ENCODE data around the gene DDIT4L.

DDIT4L gene

DNA sequence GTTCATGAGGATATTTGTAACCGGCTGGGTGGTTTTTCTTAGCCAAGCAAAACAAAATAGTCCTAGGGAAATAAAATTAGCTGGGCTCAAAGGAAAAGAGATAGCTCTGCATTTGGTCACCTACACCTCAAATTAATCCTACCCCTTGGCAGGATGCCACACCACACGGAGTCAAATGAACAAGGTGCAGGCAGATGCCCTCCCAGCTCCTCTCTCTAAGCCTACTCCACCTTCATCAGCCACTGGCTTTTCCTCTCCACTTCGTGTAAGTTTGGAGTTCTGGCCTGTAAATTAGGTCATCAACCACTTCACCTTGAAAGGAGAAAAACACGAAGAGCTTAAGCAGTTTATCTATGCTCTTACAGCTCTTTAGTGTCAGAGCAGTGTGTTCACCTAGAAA is 1.4 kb downstream of the DDIT4L start:
- Histone ChIP-seq H3K9me3 (ENCODE audit: control insufficient read depth, insufficient read depth, low read length) (no peaks in the 10 kb centered on the region), H3K27me3 (ENCODE audit: control insufficient read depth, insufficient read depth, low read length) (peaks cover 38% of the 10 kb centered on the region), H3K4me3 (ENCODE audit: low read depth, low read length) (peak overlapping the region; percentile 84), H3K36me3 (ENCODE audit: control insufficient read depth, insufficient read depth, low read length) (no peaks in the 10 kb centered on the region), H3K27ac (ENCODE audit: low read depth, low read length) (no peak overlapping the region), H3K9ac (ENCODE audit: low read depth, low read length) (no peak overlapping the region), H3K4me1 (ENCODE audit: control insufficient read depth, insufficient read depth, low read length) (peaks cover 39% of the 10 kb centered on the region)

DNA sequence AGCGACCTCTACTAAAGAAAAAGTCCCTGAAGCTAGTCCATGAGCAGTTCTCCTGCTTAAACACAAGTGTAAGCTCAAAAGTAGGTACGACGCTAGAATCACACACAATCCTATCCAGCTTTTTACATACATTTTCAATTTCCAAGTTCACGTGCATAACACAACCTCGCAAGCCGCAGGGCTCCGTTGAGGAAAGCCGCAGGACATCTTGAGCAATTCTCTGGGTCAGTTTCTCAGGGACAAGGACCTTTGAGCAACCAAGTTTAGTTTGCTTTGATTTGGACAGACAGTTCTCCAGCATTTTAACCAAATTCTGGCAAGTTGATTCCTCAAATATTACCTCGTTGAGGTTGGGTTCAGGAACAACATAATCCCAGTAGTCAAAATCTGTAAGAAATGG is 2.5 kb downstream of the DDIT4L start:
- no peaks in the 10 kb centered on the region for H3K36me3 ChIP-seq (ENCODE audit: control insufficient read depth, insufficient read depth, low read length)
- H3K4me3 ChIP-seq (ENCODE audit: low read depth, low read length) = no peak overlapping the region
- H3K9me3 ChIP-seq (ENCODE audit: control insufficient read depth, insufficient read depth, low read length) = no peaks in the 10 kb centered on the region
- H3K9ac ChIP-seq (ENCODE audit: low read depth, low read length) = no peak overlapping the region
- H3K27me3 ChIP-seq (ENCODE audit: control insufficient read depth, insufficient read depth, low read length) = peaks cover 38% of the 10 kb centered on the region
- peaks cover 39% of the 10 kb centered on the region for H3K4me1 ChIP-seq (ENCODE audit: control insufficient read depth, insufficient read depth, low read length)
- no peak overlapping the region for H3K27ac ChIP-seq (ENCODE audit: low read depth, low read length)

DNA sequence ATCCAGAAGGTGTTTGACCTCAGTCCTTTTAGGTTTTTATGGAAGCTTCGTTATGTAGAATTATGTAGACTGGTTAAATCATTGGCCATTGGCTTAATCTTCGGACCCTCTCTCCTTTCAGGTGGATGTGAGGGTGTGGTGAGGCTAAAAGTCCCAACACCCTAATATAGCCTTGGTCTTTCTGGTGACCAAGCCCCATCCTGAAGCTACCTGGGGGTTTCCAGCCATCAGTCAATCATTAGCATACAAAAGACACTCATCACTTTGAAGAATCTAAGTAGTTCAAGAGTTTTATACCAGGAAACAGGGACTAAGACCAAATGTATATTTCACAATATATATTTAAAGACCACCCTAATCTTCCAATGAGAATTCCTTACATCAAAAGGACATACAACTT is 5.5 kb downstream of the DDIT4L start:
- peaks cover 17% of the 10 kb centered on the region for H3K27me3 ChIP-seq (ENCODE audit: control insufficient read depth, insufficient read depth, low read length)
- H3K27ac ChIP-seq (ENCODE audit: low read depth, low read length) = no peak overlapping the region
- no peak overlapping the region for H3K4me3 ChIP-seq (ENCODE audit: low read depth, low read length)
- H3K36me3 ChIP-seq (ENCODE audit: control insufficient read depth, insufficient read depth, low read length) = no peaks in the 10 kb centered on the region
- H3K9me3 ChIP-seq (ENCODE audit: control insufficient read depth, insufficient read depth, low read length) = no peaks in the 10 kb centered on the region
- no peak overlapping the region for H3K9ac ChIP-seq (ENCODE audit: low read depth, low read length)
- peaks cover 38% of the 10 kb centered on the region for H3K4me1 ChIP-seq (ENCODE audit: control insufficient read depth, insufficient read depth, low read length)

DNA sequence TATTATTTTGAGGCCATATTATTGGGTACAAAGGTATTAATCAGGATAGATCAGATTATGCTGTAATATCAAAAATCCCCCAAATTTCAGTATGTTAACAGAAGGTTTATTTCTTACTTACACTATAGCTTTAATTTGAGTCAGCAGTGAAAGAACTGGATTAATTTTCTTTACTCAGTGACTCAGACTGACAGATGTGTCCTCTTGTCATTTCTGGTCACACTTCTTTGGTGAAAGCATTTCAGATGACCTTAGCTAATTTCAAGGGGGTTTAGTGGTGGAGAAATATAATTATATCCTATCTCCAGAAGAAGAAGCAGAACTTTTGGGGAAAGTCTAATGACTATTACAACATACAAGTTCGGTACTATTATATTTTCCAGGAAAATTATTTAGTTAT is 12.4 kb downstream of the DDIT4L start:
- Histone ChIP-seq H3K27me3 (ENCODE audit: control insufficient read depth, insufficient read depth, low read length) (no peaks in the 10 kb centered on the region), H3K9me3 (ENCODE audit: control insufficient read depth, insufficient read depth, low read length) (no peaks in the 10 kb centered on the region), H3K4me3 (ENCODE audit: low read depth, low read length) (no peak overlapping the region), H3K9ac (ENCODE audit: low read depth, low read length) (no peak overlapping the region), H3K27ac (ENCODE audit: low read depth, low read length) (no peak overlapping the region), H3K4me1 (ENCODE audit: control insufficient read depth, insufficient read depth, low read length) (no peaks in the 10 kb centered on the region), H3K36me3 (ENCODE audit: control insufficient read depth, insufficient read depth, low read length) (no peaks in the 10 kb centered on the region)

DNA sequence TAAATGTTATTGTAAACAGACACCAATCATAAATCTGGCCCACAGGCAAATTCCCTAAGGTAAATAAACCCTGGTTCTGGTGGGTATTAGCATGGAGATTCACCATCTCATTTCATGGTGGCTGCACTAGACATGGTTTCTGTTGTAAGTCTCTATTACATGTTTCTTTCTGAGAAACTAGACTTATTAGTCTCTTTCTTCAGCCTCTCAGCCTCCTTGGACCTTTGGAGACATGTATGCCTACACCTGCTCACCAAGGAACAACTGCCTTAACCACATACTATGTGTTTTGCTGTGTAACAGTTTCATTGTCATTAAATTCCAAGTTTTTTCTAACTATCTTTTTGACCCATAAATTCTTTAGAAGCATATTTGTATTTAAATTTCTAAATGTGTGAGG is 13.1 kb downstream of the DDIT4L start:
- Histone ChIP-seq H3K27ac (ENCODE audit: low read depth, low read length) (no peak overlapping the region), H3K27me3 (ENCODE audit: control insufficient read depth, insufficient read depth, low read length) (no peaks in the 10 kb centered on the region), H3K36me3 (ENCODE audit: control insufficient read depth, insufficient read depth, low read length) (no peaks in the 10 kb centered on the region), H3K4me1 (ENCODE audit: control insufficient read depth, insufficient read depth, low read length) (no peaks in the 10 kb centered on the region), H3K9me3 (ENCODE audit: control insufficient read depth, insufficient read depth, low read length) (no peaks in the 10 kb centered on the region), H3K4me3 (ENCODE audit: low read depth, low read length) (no peak overlapping the region), H3K9ac (ENCODE audit: low read depth, low read length) (no peak overlapping the region)

DNA sequence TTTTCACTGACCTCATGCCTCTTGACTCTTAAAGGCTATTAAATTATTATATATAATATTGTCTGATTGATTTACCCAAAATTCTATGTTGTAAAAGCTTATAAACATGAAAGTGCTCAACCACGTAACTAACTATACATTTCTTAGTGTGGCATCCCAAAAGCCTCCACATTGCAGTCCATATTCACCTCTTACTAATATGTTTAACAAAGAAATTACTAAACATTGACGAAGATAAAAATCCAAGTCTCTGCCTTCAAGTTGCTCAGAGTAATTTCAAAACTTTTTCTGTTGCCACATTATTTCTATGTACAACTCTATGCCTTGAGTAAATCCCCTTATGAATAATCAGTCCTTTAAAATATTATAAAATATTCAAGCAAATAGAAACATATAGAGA is 14.4 kb downstream of the DDIT4L start:
- Histone ChIP-seq H3K4me1 (ENCODE audit: control insufficient read depth, insufficient read depth, low read length) (no peaks in the 10 kb centered on the region), H3K4me3 (ENCODE audit: low read depth, low read length) (no peak overlapping the region), H3K27me3 (ENCODE audit: control insufficient read depth, insufficient read depth, low read length) (no peaks in the 10 kb centered on the region), H3K36me3 (ENCODE audit: control insufficient read depth, insufficient read depth, low read length) (no peaks in the 10 kb centered on the region), H3K9me3 (ENCODE audit: control insufficient read depth, insufficient read depth, low read length) (no peaks in the 10 kb centered on the region), H3K9ac (ENCODE audit: low read depth, low read length) (no peak overlapping the region), H3K27ac (ENCODE audit: low read depth, low read length) (no peak overlapping the region)

DNA sequence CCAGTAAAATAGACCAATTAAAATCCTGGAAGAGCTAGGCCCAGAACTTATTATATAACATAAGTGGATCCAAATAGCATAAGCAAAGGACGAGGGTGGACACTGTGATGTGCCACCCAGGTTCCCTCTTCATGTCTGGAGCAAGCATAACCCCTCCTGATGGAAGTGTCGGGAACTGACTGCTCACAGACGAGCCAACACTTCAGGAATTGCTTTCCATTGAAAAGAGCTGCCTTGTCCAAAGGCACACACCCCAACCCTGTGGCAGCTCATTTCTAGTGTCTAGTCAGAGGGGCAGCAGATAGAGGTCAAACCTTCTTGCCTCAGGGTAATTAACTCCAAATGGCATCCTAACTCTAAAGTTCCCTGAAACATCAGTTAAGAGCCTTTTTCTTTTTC is 15.3 kb downstream of the DDIT4L start:
- H3K4me1 ChIP-seq (ENCODE audit: control insufficient read depth, insufficient read depth, low read length) = no peaks in the 10 kb centered on the region
- no peak overlapping the region for H3K9ac ChIP-seq (ENCODE audit: low read depth, low read length)
- no peaks in the 10 kb centered on the region for H3K9me3 ChIP-seq (ENCODE audit: control insufficient read depth, insufficient read depth, low read length)
- H3K36me3 ChIP-seq (ENCODE audit: control insufficient read depth, insufficient read depth, low read length) = no peaks in the 10 kb centered on the region
- no peak overlapping the region for H3K27ac ChIP-seq (ENCODE audit: low read depth, low read length)
- H3K4me3 ChIP-seq (ENCODE audit: low read depth, low read length) = no peak overlapping the region
- no peaks in the 10 kb centered on the region for H3K27me3 ChIP-seq (ENCODE audit: control insufficient read depth, insufficient read depth, low read length)

DNA sequence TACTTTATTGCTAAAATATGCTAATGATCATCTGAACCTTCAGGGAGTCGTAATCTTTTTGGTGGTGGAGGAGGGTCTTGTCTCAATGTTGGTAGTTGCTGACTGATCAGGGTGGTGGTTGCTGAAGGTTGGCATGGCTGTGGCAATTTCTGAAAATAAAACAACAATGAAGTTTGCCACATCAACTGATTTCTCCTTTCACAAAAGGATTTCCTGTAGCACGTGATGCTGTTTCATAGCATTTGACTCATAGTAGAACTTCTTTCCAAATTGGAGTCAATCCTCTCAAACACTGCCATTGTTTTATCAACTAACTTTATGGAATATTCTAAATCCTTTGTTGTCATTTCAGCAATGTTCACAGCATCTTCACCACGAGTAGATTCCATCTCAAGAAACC is 19.3 kb downstream of the DDIT4L start:
- Histone ChIP-seq H3K4me1 (ENCODE audit: control insufficient read depth, insufficient read depth, low read length) (no peaks in the 10 kb centered on the region), H3K27ac (ENCODE audit: low read depth, low read length) (no peak overlapping the region), H3K9ac (ENCODE audit: low read depth, low read length) (no peak overlapping the region), H3K9me3 (ENCODE audit: control insufficient read depth, insufficient read depth, low read length) (no peaks in the 10 kb centered on the region), H3K36me3 (ENCODE audit: control insufficient read depth, insufficient read depth, low read length) (no peaks in the 10 kb centered on the region), H3K4me3 (ENCODE audit: low read depth, low read length) (no peak overlapping the region), H3K27me3 (ENCODE audit: control insufficient read depth, insufficient read depth, low read length) (no peaks in the 10 kb centered on the region)

DNA sequence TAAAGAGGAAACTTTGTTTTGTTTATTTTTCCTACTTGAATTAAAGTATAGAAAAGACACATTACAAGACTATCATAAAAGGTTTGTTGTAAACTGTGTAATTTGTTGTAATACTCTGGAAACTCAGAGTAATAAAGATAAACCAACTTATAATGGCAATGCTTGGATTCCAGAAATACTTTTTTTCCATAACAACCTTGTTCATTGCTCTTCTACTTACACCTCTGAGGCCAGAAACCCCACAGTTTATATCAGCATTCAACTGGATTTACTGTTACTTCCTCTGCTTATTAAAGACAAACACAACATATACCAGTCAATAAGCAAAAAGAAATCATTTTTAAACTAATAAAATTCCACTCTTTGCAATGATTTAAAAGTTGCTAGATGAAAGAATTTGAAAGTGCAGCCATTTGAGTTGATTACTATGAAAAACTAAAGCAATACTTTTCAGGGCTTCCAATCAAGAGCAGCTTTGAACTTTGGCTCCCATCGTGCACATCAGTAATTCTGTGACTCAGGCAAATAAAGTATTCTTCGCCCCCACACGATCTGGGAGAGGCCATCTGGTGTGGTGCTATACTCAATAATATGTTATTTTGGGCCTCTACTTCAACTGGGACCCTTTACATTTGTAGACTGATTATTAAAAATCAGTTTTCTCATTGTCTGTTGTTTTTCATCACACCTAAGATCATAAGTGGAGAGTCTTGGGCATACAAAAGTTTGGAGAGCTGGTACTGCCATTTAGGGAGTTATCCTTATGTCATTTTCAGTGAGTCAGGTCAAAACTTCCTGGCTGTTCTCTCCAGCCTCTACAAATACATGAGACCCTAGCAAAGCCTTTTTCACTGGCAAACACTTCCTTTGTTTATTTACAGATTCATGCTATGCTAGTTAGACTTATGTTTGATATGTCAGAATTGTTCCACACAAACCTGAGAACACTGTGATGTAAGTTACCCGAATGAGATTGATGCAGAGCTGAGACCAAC is 20.5 kb downstream of the DDIT4L start:
- Histone ChIP-seq H3K9ac (ENCODE audit: low read depth, low read length) (no peak overlapping the region), H3K9me3 (ENCODE audit: control insufficient read depth, insufficient read depth, low read length) (no peaks in the 10 kb centered on the region), H3K27ac (ENCODE audit: low read depth, low read length) (no peak overlapping the region), H3K27me3 (ENCODE audit: control insufficient read depth, insufficient read depth, low read length) (no peaks in the 10 kb centered on the region), H3K36me3 (ENCODE audit: control insufficient read depth, insufficient read depth, low read length) (no peaks in the 10 kb centered on the region), H3K4me3 (ENCODE audit: low read depth, low read length) (no peak overlapping the region), H3K4me1 (ENCODE audit: control insufficient read depth, insufficient read depth, low read length) (peaks cover 12% of the 10 kb centered on the region; the same call in 1 of the 2 replicates)

DNA sequence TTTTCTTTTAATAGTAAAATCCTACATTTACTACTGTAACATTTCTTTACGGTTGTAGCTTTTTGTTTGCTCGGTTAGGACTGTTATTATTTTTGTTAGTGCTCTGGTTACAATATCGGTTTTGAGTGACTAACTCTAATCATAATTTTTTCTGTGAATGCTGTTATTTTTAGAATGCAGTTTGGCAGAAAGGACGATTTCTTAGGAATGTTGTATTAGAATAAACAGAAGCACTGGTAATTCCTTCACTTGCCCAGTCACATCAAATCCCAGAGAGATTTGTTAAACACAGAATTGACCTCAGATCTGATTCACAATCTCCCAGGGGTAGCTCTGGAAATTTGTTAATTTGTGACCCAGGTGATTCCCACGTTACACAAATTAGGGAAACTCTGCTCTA is 21.7 kb downstream of the DDIT4L start:
- Histone ChIP-seq H3K9ac (ENCODE audit: low read depth, low read length) (no peak overlapping the region), H3K36me3 (ENCODE audit: control insufficient read depth, insufficient read depth, low read length) (no peaks in the 10 kb centered on the region), H3K4me3 (ENCODE audit: low read depth, low read length) (no peak overlapping the region), H3K27me3 (ENCODE audit: control insufficient read depth, insufficient read depth, low read length) (no peaks in the 10 kb centered on the region), H3K4me1 (ENCODE audit: control insufficient read depth, insufficient read depth, low read length) (peaks cover 12% of the 10 kb centered on the region; the same call in 1 of the 2 replicates), H3K27ac (ENCODE audit: low read depth, low read length) (no peak overlapping the region), H3K9me3 (ENCODE audit: control insufficient read depth, insufficient read depth, low read length) (no peaks in the 10 kb centered on the region)

DNA sequence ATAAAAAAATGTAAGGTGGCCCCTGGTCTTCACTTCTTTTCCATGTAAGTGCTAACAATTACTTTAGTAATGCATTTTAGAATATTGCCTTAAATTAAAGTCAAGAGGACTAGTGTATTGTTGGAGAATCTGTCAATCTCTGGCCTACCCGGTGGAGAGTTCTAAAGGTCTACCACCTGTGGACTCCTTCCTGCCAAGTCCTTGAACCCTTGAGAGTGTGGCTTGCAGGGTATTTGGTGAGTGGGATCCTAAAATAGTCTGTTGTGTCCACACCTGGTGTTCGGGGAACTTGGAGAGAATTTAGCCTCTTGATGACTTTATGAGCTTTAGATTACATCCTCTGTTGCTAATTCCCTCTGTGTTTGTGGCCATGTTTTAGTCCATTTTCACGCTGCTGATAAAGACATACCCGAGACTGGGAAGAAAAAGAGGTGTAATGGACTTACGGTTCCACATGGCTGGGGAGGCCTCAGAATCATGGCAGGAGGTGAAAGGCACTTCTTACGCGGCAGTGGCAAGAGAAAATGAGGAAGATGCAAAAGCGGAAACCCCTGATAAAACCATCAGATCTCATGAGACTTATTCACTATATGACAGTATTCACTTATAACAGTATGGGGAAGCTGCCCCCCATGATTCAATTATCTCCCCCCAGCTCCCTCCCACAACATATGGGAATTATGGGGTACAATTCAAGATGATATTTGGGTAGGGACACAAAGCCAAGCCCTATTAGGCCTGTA is 23.8 kb downstream of the DDIT4L start:
- no peak overlapping the region for H3K9ac ChIP-seq (ENCODE audit: low read depth, low read length)
- no peaks in the 10 kb centered on the region for H3K36me3 ChIP-seq (ENCODE audit: control insufficient read depth, insufficient read depth, low read length)
- H3K27ac ChIP-seq (ENCODE audit: low read depth, low read length) = no peak overlapping the region
- H3K4me3 ChIP-seq (ENCODE audit: low read depth, low read length) = no peak overlapping the region
- H3K27me3 ChIP-seq (ENCODE audit: control insufficient read depth, insufficient read depth, low read length) = no peaks in the 10 kb centered on the region
- no peaks in the 10 kb centered on the region for H3K9me3 ChIP-seq (ENCODE audit: control insufficient read depth, insufficient read depth, low read length)
- peaks cover 12% of the 10 kb centered on the region; the same call in 1 of the 2 replicates for H3K4me1 ChIP-seq (ENCODE audit: control insufficient read depth, insufficient read depth, low read length)
